Measurements from ENCODE around the gene PNO1. TPM values are rescaled to one million over a fixed set of nuclear protein-coding genes. Genes with fewer than 3 reads are reported as not detected.

Gene PNO1
- polyA plus RNA-seq, 2 of the 4 experiments (the other 2 are of a cell fraction) = 49.0 to 63.2 TPM

DNA sequence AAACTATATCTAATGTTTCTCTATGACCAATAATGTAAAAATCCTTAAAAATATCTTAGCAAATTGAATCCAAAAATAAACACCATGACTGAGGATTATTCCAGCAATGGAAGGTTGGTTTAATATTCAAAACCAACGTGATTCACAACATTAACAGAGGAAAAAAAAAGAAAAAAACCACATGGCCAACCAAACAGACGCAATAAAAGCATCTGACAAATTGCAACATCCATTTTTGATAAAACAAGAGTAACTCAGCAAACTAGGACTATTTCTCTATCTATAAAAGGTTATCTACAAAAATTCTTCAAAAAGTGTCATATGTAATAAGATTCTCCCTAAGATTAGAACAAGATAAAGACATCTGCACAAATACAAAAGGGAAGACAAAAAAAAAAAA lies 65.7 kb downstream of the PNO1 start:
- peaks cover 10% of the 10 kb centered on the region; the same call in 1 of the 3 replicates for H3K9me3 ChIP-seq
- no peak overlapping the region for H3K4me2 ChIP-seq
- no peak overlapping the region for H3K4me3 ChIP-seq
- ChIA-PET POLR2A (no interaction called here), CTCF (interaction anchor here (0.6 to 1.4 kb wide), 2 partner anchors 21 to 43 kb away, joined by 3 to 5 read pairs; no protein-coding TSS in a partner anchor)
- DNase-seq (ENCODE audit: low read depth in 1 of 2, low spot score in 1 of 2) (no peak), ATAC-seq (no peak), FAIRE-seq (no peak)
- TF ChIP-seq RFX5 (IDR thresholded peaks at IDR 0.05) (no peak), HEYL (CRISPR knock-in tag; IDR thresholded peaks at IDR 0.05) (no peak), CTCF (IDR thresholded peaks at IDR 0.05) (no peak), FOSL2 (IDR thresholded peaks at IDR 0.05) (no peak), FOSL2 (CRISPR knock-in tag; IDR thresholded peaks at IDR 0.05) (no peak), HOXB13 (CRISPR knock-in tag; IDR thresholded peaks at IDR 0.05; ENCODE audit: low read depth) (no peak), NR3C1 (IDR thresholded peaks at IDR 0.05) (no peak), ZSCAN20 (CRISPR knock-in tag; IDR thresholded peaks at IDR 0.05) (no peak), BHLHE40 (IDR thresholded peaks at IDR 0.05; ENCODE audit: low read depth, low read length) (no peak), SMC3 (IDR thresholded peaks at IDR 0.05) (no peak), TFCP2L1 (CRISPR knock-in tag; IDR thresholded peaks at IDR 0.05) (no peak), ELK1 (IDR thresholded peaks at IDR 0.05; ENCODE audit: low read depth, low read length) (no peak), GATA3 (IDR thresholded peaks at IDR 0.05; ENCODE audit: borderline replicate concordance) (no peak), TP53 (CRISPR knock-in tag; IDR thresholded peaks at IDR 0.05) (no peak), CHD2 (IDR thresholded peaks at IDR 0.05; ENCODE audit: low read length, partially characterized antibody) (no peak), HDAC2 (IDR thresholded peaks at IDR 0.05) (no peak), ZC3H11A (IDR thresholded peaks at IDR 0.05) (no peak), JUNB (IDR thresholded peaks at IDR 0.05) (no peak)
- TF ChIP-seq, protein P1, sequence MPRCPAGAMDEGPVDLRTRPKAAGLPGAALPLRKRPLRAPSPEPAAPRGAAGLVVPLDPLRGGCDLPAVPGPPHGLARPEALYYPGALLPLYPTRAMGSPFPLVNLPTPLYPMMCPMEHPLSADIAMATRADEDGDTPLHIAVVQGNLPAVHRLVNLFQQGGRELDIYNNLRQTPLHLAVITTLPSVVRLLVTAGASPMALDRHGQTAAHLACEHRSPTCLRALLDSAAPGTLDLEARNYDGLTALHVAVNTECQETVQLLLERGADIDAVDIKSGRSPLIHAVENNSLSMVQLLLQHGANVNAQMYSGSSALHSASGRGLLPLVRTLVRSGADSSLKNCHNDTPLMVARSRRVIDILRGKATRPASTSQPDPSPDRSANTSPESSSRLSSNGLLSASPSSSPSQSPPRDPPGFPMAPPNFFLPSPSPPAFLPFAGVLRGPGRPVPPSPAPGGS (IDR thresholded peaks at IDR 0.05) = no peak
- TF ChIP-seq, protein P2, sequence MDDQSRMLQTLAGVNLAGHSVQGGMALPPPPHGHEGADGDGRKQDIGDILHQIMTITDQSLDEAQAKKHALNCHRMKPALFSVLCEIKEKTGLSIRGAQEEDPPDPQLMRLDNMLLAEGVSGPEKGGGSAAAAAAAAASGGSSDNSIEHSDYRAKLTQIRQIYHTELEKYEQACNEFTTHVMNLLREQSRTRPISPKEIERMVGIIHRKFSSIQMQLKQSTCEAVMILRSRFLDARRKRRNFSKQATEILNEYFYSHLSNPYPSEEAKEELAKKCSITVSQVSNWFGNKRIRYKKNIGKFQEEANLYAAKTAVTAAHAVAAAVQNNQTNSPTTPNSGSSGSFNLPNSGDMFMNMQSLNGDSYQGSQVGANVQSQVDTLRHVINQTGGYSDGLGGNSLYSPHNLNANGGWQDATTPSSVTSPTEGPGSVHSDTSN (IDR thresholded peaks at IDR 0.05) = no peak
- TF ChIP-seq, protein P3, sequence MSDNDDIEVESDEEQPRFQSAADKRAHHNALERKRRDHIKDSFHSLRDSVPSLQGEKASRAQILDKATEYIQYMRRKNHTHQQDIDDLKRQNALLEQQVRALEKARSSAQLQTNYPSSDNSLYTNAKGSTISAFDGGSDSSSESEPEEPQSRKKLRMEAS (IDR thresholded peaks at IDR 0.05) = no peak
- whole genome bisulfite sequencing (ENCODE audit: missing lambda C conversion rate) = 62% methylated on average over 2 of the region's 2 CpGs
- H3K4me1 ChIP-seq = peaks cover 21% of the 10 kb centered on the region
- no peak overlapping the region for H3K27ac ChIP-seq

GRCh38 chr2:68225119-68225632 lies 67.5 kb downstream of the PNO1 start:
- H3K27ac ChIP-seq = peak overlapping the region; percentile 4 to 35; a peak in 3 of 6 replicates
- 9% methylated on average over 2 of the region's 2 CpGs for WGBS (ENCODE audit: missing lambda C conversion rate)
- POLR2A ChIA-PET = interaction anchor here (0.6 to 1.0 kb wide), 2 partner anchors 27 to 68 kb away, joined by 3 to 4 read pairs; partner anchors contain the start of genes PNO1 and PPP3R1
- peaks cover 8% of the 10 kb centered on the region; the same call in 2 of the 3 replicates for H3K4me1 ChIP-seq
- FAIRE-seq (peak; percentile 96), DNase-seq (ENCODE audit: low read depth in 1 of 2, low spot score in 1 of 2) (peak; percentile 23 to 77), ATAC-seq (peak; percentile 99 to 100)
- H3K4me3 ChIP-seq = no peak overlapping the region
- peak overlapping the region; percentile 49 for H3K4me2 ChIP-seq
- CTCF ChIA-PET = interaction anchor here (0.5 to 1.7 kb wide), 25 partner anchors 9 to 216 kb away, joined by 3 to 12 read pairs (median 4); a partner anchor contains a TSS
- peaks cover 10% of the 10 kb centered on the region; the same call in 1 of the 3 replicates for H3K9me3 ChIP-seq
- no peak for TF ChIP-seq KDM1A (IDR thresholded peaks at IDR 0.05; ENCODE audit: low read depth)
- TF ChIP-seq CBX2 (IDR thresholded peaks at IDR 0.05; ENCODE audit: borderline replicate concordance, low read depth) = no peak
- no peak for TF ChIP-seq POLR2AphosphoS2 (conservative IDR thresholded peaks at IDR 0.05; ENCODE audit: low read length)
- TF ChIP-seq HOXA7 (CRISPR knock-in tag; IDR thresholded peaks at IDR 0.05) = no peak
- no peak for TF ChIP-seq BHLHE40 (IDR thresholded peaks at IDR 0.05; ENCODE audit: low read depth, low read length)
- peak; percentile 75 for TF ChIP-seq CTCF (IDR thresholded peaks at IDR 0.05)
- peak; percentile 52; the same call in 2 of the 3 replicates for TF ChIP-seq SMC3 (IDR thresholded peaks at IDR 0.05)
- TF ChIP-seq POLR2A (IDR thresholded peaks at IDR 0.05; ENCODE audit: low read length) = no peak
- TF ChIP-seq TP53 (CRISPR knock-in tag; IDR thresholded peaks at IDR 0.05) = no peak
- TF ChIP-seq JUNB (IDR thresholded peaks at IDR 0.05) = no peak
- no peak for TF ChIP-seq ZFP36 (IDR thresholded peaks at IDR 0.05; ENCODE audit: borderline replicate concordance, partially characterized antibody)
- TF ChIP-seq HEYL (CRISPR knock-in tag; IDR thresholded peaks at IDR 0.05) = no peak
- TF ChIP-seq MYC (IDR thresholded peaks at IDR 0.05; ENCODE audit: borderline replicate concordance, low read length) = peak; percentile 83; the same call in 1 of the 2 replicates
- TF ChIP-seq FOXS1 (CRISPR knock-in tag; IDR thresholded peaks at IDR 0.05) = no peak
- TF ChIP-seq, protein P3 (IDR thresholded peaks at IDR 0.05) = peak; percentile 88
- no peak for TF ChIP-seq HOXB13 (CRISPR knock-in tag; IDR thresholded peaks at IDR 0.05; ENCODE audit: low read depth)
- no peak for TF ChIP-seq RARB (CRISPR knock-in tag; IDR thresholded peaks at IDR 0.05)
- no peak for TF ChIP-seq CHD4 (IDR thresholded peaks at IDR 0.05; ENCODE audit: borderline replicate concordance)

Measured in A549 (cell line).